ENCODE data around the gene INS. TPM values are rescaled to one million over a fixed set of nuclear protein-coding genes. Genes with fewer than 3 reads are reported as not detected.

INS gene
- polyA plus RNA-seq, 1 experiment: not detected

GRCh38 chr11:2204361-2205213, 43.6 kb upstream of the INS start:
- no peak for DNase-seq (ENCODE audit: low read depth)
- H3K36me3 ChIP-seq (ENCODE audit: control insufficient read depth, insufficient read depth, low read length): no peaks in the 10 kb centered on the region
- no peak for TF ChIP-seq CTCF (IDR thresholded peaks at IDR 0.05; ENCODE audit: insufficient read depth, low read depth, low read length)
- ChIA-PET CTCF (interaction anchor here (0.6 to 8.6 kb wide), 2 partner anchors 101 to 217 kb away, joined by 3 to 122 read pairs; no protein-coding TSS in a partner anchor), POLR2A (no interaction called here)
- no peaks in the 10 kb centered on the region for H3K27me3 ChIP-seq (ENCODE audit: control insufficient read depth, insufficient read depth, low read length)
- H3K4me3 ChIP-seq (ENCODE audit: low read depth, low read length): no peak overlapping the region

GRCh38 chr11:2203440-2204259, 42.6 kb upstream of the INS start:
- Histone ChIP-seq H3K4me3 (ENCODE audit: low read depth, low read length) (no peak overlapping the region), H3K27me3 (ENCODE audit: control insufficient read depth, insufficient read depth, low read length) (no peaks in the 10 kb centered on the region), H3K36me3 (ENCODE audit: control insufficient read depth, insufficient read depth, low read length) (no peaks in the 10 kb centered on the region)
- ChIA-PET POLR2A (no interaction called here), CTCF (interaction anchor here (0.6 to 8.6 kb wide), 3 partner anchors 12 to 689 kb away, joined by 3 to 122 read pairs (median 3); no protein-coding TSS in a partner anchor)
- no peak for DNase-seq (ENCODE audit: low read depth)
- TF ChIP-seq CTCF (IDR thresholded peaks at IDR 0.05; ENCODE audit: insufficient read depth, low read depth, low read length): no peak

- CTCF ChIA-PET: interaction anchor here (0.6 to 8.6 kb wide), 4 partner anchors 11 to 690 kb away, joined by 3 to 122 read pairs (median 3); no protein-coding TSS in a partner anchor
- Histone ChIP-seq H3K27me3 (ENCODE audit: control insufficient read depth, insufficient read depth, low read length) (no peaks in the 10 kb centered on the region), H3K4me3 (ENCODE audit: low read depth, low read length) (no peak overlapping the region), H3K36me3 (ENCODE audit: control insufficient read depth, insufficient read depth, low read length) (no peaks in the 10 kb centered on the region)
- TF ChIP-seq CTCF (IDR thresholded peaks at IDR 0.05; ENCODE audit: insufficient read depth, low read depth, low read length): no peak
- POLR2A ChIA-PET: no interaction called here
- no peak for DNase-seq (ENCODE audit: low read depth)
Measured at GRCh38 chr11:2202900-2203439, 42.0 kb upstream of the INS start.

DNA sequence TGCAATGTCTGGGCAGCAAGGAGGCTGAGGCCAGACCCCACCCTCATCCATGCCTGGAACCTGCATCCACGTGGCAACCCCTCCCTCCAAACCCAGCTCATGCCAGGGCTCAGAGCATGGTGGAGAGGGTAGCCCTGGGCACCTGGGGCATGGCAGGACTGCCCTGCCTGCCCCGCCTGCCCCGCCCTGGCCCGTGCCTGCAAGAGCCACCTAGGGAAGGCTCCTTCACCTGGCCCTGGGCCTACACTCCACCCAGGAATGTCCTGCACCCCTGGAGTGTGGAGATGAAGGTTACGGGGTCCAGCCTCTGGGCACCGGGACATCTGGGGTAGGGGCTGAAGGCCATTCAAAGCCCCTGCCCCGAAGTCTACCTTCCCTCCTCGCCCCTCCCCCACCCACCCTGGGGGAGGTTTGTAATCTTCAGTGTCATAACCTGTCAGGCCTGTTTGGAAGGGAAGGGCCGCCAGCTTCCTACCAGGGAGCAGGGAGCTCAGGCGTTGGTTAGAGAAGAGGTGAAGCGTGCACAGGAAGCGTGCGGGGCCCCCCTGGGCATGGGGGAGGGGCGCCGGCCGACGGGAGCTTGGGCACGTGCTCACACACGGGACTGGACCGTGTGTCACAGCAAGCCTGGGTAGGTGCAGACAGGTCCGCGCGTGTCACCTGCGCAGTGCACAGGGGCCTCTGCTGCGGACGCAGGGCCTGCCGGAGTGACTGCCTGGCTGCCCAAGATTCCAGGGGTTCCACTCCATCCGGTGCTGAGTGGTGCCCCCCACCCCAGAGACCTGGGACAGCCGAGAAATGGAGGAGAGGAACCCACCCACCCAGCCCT, 41.3 kb upstream of the INS start:
- TF ChIP-seq CTCF (IDR thresholded peaks at IDR 0.05; ENCODE audit: insufficient read depth, low read depth, low read length): no peak
- Histone ChIP-seq H3K4me3 (ENCODE audit: low read depth, low read length) (no peak overlapping the region), H3K36me3 (ENCODE audit: control insufficient read depth, insufficient read depth, low read length) (no peaks in the 10 kb centered on the region), H3K27me3 (ENCODE audit: control insufficient read depth, insufficient read depth, low read length) (no peaks in the 10 kb centered on the region)
- DNase-seq (ENCODE audit: low read depth): no peak
- ChIA-PET CTCF (interaction anchor here (1.1 to 8.6 kb wide), 4 partner anchors 10 to 219 kb away, joined by 3 to 122 read pairs (median 6); no protein-coding TSS in a partner anchor), POLR2A (no interaction called here)
